Memory B cell (primary cell): ENCODE data around the gene PPARA.

Source experiments
- ATAC-seq: fragments of 150-1000 bp; cut with Tn5 transposase; 2 replicates; pipeline ENCODE4 v1.10.0; 2021; ENCODE audit warnings: low read depth, mild to moderate bottlenecking, moderate library complexity
- DNase-seq, 2 donors: peaks; one replicate each; pipeline ENCODE4 v3.0.0; 2022; ENCODE audit warnings: low spot score in 2 of 2
- H3K27ac Mint-ChIP-seq: one replicate; pipeline ENCODE4 v1.8.0; 2022; ENCODE audit warnings: mild to moderate bottlenecking, moderate library complexity, mixed read lengths
- H3K27me3 Mint-ChIP-seq: one replicate; pipeline ENCODE4 v1.8.0; 2022; ENCODE audit warnings: mixed read lengths
- H3K36me3 Mint-ChIP-seq: one replicate; pipeline ENCODE4 v1.8.0; 2022; ENCODE audit warnings: mild to moderate bottlenecking, mixed read lengths
- H3K4me1 Mint-ChIP-seq: one replicate; pipeline ENCODE4 v1.8.0; 2022; ENCODE audit warnings: mixed read lengths
- H3K4me3 Mint-ChIP-seq: one replicate; pipeline ENCODE4 v1.8.0; 2022; ENCODE audit warnings: mild to moderate bottlenecking, moderate library complexity, mixed read lengths
- H3K9me3 Mint-ChIP-seq: one replicate; pipeline ENCODE4 v1.8.0; 2022; ENCODE audit warnings: mixed read lengths

The PPARA gene

GRCh38 chr22:46139895-46140350, 10.4 kb upstream of the PPARA start:
- H3K4me3 Mint-ChIP-seq, result no peak overlapping the region

GRCh38 chr22:46140989-46141928, 9.1 kb upstream of the PPARA start:
- Mint-ChIP-seq H3K4me1 (peaks cover 21% of the 10 kb centered on the region), H3K27me3 (no peaks in the 10 kb centered on the region), H3K36me3 (peaks cover 6% of the 10 kb centered on the region), H3K27ac (peak overlapping the region; percentile 83), H3K9me3 (no peaks in the 10 kb centered on the region), H3K4me3 (peak overlapping the region; percentile 67)
- ATAC-seq (peak; percentile 96), DNase-seq (no peak)

More at GRCh38 chr22:46139895-46140350, 10.4 kb upstream of the PPARA start:
- Mint-ChIP-seq H3K9me3 (no peaks in the 10 kb centered on the region), H3K36me3 (peaks cover 6% of the 10 kb centered on the region), H3K4me1 (peaks cover 21% of the 10 kb centered on the region), H3K27me3 (no peaks in the 10 kb centered on the region), H3K27ac (no peak overlapping the region)
- DNase-seq (no peak), ATAC-seq (no peak)

GRCh38 chr22:46142548-46143490, 7.5 kb upstream of the PPARA start:
- Mint-ChIP-seq H3K4me3 (peak overlapping the region; percentile 45), H3K27ac (peak overlapping the region; percentile 55), H3K36me3 (peaks cover 6% of the 10 kb centered on the region), H3K9me3 (no peaks in the 10 kb centered on the region), H3K27me3 (no peaks in the 10 kb centered on the region), H3K4me1 (peaks cover 21% of the 10 kb centered on the region)
- no peak for ATAC-seq
- no peak for DNase-seq

GRCh38 chr22:46143491-46144147, 6.7 kb upstream of the PPARA start:
- peaks cover 18% of the 10 kb centered on the region for H3K4me1 Mint-ChIP-seq
- H3K9me3 Mint-ChIP-seq, result no peaks in the 10 kb centered on the region
- H3K27me3 Mint-ChIP-seq, result no peaks in the 10 kb centered on the region
- H3K36me3 Mint-ChIP-seq, result peaks cover 2% of the 10 kb centered on the region
- H3K4me3 Mint-ChIP-seq, result peak overlapping the region; percentile 45
- H3K27ac Mint-ChIP-seq, result no peak overlapping the region
- ATAC-seq (no peak), DNase-seq (no peak)

GRCh38 chr22:46145361-46145851, 4.9 kb upstream of the PPARA start:
- Mint-ChIP-seq H3K4me1 (peaks cover 27% of the 10 kb centered on the region), H3K27me3 (no peaks in the 10 kb centered on the region), H3K9me3 (no peaks in the 10 kb centered on the region), H3K36me3 (peaks cover 2% of the 10 kb centered on the region), H3K4me3 (no peak overlapping the region), H3K27ac (no peak overlapping the region)
- DNase-seq (no peak), ATAC-seq (no peak)

GRCh38 chr22:46145896-46146295, 4.4 kb upstream of the PPARA start:
- no peaks in the 10 kb centered on the region for H3K36me3 Mint-ChIP-seq
- ATAC-seq (no peak), DNase-seq (no peak)
- H3K27me3 Mint-ChIP-seq, result no peaks in the 10 kb centered on the region
- no peaks in the 10 kb centered on the region for H3K9me3 Mint-ChIP-seq
- no peak overlapping the region for H3K4me3 Mint-ChIP-seq
- H3K27ac Mint-ChIP-seq, result no peak overlapping the region
- H3K4me1 Mint-ChIP-seq, result peaks cover 24% of the 10 kb centered on the region

GRCh38 chr22:46146329-46146728, 4.0 kb upstream of the PPARA start:
- Mint-ChIP-seq H3K4me3 (no peak overlapping the region), H3K27ac (no peak overlapping the region)

GRCh38 chr22:46147061-46147460, 3.3 kb upstream of the PPARA start:
- H3K4me3 Mint-ChIP-seq, result no peak overlapping the region
- no peaks in the 10 kb centered on the region for H3K9me3 Mint-ChIP-seq
- peaks cover 19% of the 10 kb centered on the region for H3K4me1 Mint-ChIP-seq
- DNase-seq, result no peak
- H3K27me3 Mint-ChIP-seq, result no peaks in the 10 kb centered on the region
- no peak for ATAC-seq
- no peak overlapping the region for H3K27ac Mint-ChIP-seq
- H3K36me3 Mint-ChIP-seq, result no peaks in the 10 kb centered on the region

More at GRCh38 chr22:46146329-46146728, 4.0 kb upstream of the PPARA start:
- Mint-ChIP-seq H3K9me3 (no peaks in the 10 kb centered on the region), H3K27me3 (no peaks in the 10 kb centered on the region), H3K4me1 (peaks cover 19% of the 10 kb centered on the region), H3K36me3 (no peaks in the 10 kb centered on the region)
- DNase-seq (no peak), ATAC-seq (no peak)

- H3K4me1 Mint-ChIP-seq, result peaks cover 15% of the 10 kb centered on the region
- H3K27me3 Mint-ChIP-seq, result no peaks in the 10 kb centered on the region
- no peak overlapping the region for H3K4me3 Mint-ChIP-seq
- DNase-seq (no peak), ATAC-seq (no peak)
- no peaks in the 10 kb centered on the region for H3K36me3 Mint-ChIP-seq
- H3K27ac Mint-ChIP-seq, result no peak overlapping the region
- no peaks in the 10 kb centered on the region for H3K9me3 Mint-ChIP-seq
Measured at GRCh38 chr22:46147471-46148267, 2.7 kb upstream of the PPARA start.

- peaks cover 14% of the 10 kb centered on the region for H3K4me1 Mint-ChIP-seq
- no peaks in the 10 kb centered on the region for H3K36me3 Mint-ChIP-seq
- ATAC-seq, result no peak
- no peak overlapping the region for H3K4me3 Mint-ChIP-seq
- no peak for DNase-seq
- H3K9me3 Mint-ChIP-seq, result no peaks in the 10 kb centered on the region
- no peaks in the 10 kb centered on the region for H3K27me3 Mint-ChIP-seq
- no peak overlapping the region for H3K27ac Mint-ChIP-seq
Measured at GRCh38 chr22:46148336-46148735, 2.0 kb upstream of the PPARA start.

- peak overlapping the region; percentile 86 for H3K27ac Mint-ChIP-seq
- peak in 1 of 2 donors; percentile 38 for DNase-seq
- ATAC-seq, result peak; percentile 0
- no peaks in the 10 kb centered on the region for H3K27me3 Mint-ChIP-seq
- H3K4me1 Mint-ChIP-seq, result peaks cover 14% of the 10 kb centered on the region
- no peaks in the 10 kb centered on the region for H3K9me3 Mint-ChIP-seq
- no peaks in the 10 kb centered on the region for H3K36me3 Mint-ChIP-seq
- H3K4me3 Mint-ChIP-seq, result peak overlapping the region; percentile 94
Measured at GRCh38 chr22:46148816-46149511, 1.4 kb upstream of the PPARA start.

GRCh38 chr22:46149512-46150033, 753 bp upstream of the PPARA start:
- H3K4me3 Mint-ChIP-seq, result peak overlapping the region; percentile 94
- H3K27ac Mint-ChIP-seq, result peak overlapping the region; percentile 86
- peak; percentile 28 to 51 for DNase-seq
- no peaks in the 10 kb centered on the region for H3K27me3 Mint-ChIP-seq
- ATAC-seq, result peak; percentile 10
- no peaks in the 10 kb centered on the region for H3K36me3 Mint-ChIP-seq
- no peaks in the 10 kb centered on the region for H3K9me3 Mint-ChIP-seq
- peaks cover 14% of the 10 kb centered on the region for H3K4me1 Mint-ChIP-seq
